GM21717 (cell line): ENCODE measurements around the gene RBP3.

Experiments
- ATAC-seq: cut with Tn5 transposase; IDR thresholded peaks from one replicate; pipeline ENCODE4 v1.9.1; 2021; ENCODE audit warnings: mild to moderate bottlenecking, moderate library complexity; ENCODE audit not compliant: unreplicated experiment

Gene RBP3

DNA sequence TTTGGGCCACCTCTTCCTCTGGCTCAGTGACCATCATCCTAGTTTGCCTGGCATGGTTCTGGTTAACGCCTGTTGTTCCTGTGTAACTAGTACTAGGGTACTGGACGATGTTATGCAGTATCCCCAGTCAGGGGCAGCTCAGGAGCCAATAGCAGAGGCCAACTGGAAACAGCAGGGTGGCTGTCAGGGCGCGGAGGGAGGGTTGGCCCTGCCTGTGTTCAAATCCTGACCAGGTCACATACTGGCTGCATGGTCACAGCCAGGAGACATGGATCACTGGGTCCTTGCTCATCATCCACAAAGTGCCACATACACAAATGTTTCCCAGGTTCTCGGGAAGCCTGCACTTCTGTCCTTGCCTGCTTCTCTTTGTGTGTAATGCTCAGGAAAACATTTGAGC lies 12.3 kb upstream of the RBP3 start:
- ATAC-seq, result no peak

DNA sequence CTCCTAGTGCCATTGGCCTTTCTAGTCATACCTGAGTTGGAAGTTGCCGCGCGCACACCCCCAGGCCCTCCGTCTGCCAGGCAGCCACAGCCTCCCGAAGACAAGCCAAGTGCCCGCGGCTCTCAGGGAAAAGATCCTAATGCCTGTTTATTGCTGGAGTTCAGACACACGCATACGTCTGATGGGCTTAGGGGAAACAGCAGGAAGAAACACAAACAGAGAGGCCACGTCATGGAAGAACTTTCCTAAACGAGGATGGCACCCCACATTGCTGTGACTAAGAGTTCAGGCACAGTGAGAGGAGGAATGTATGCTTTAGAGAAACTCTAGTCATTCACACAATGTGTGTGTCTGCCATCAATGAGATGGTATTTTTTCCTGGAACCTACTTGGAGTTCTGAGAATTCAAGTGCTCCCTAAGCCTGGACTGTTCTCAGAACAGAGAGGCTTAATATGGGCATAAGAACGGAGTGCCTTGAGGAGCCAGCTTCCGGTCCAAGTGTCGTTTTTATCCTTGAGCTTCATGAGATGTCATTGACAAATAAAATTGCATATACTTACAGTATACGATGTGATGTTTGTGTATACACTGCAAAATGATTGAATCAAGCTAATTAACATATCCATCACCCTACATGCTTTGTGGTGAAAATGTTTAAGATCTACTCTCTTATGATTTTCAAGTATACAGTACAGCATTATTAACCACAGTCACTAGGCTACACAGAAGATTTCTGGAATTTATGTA lies 11.6 kb upstream of the RBP3 start:
- ATAC-seq, result no peak

DNA sequence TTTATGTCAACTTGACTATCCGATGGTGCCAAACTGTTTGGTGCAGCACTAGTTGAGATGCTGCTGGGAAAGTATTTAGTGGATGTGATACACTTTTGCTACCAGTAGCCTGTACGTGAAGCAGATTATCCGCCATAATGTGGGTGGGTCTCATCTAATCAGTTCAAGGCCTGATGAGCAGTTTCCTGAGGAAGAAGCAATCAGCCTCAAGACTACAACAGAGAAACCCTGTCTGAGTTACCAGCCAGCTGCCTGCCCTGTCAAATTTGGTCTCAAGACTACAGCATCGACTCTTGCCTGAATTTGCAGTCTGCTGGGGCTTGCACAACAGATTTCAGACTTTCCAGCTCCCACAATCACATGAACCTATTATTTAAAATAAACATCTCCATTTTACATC lies 10.9 kb upstream of the RBP3 start:
- no peak for ATAC-seq

DNA sequence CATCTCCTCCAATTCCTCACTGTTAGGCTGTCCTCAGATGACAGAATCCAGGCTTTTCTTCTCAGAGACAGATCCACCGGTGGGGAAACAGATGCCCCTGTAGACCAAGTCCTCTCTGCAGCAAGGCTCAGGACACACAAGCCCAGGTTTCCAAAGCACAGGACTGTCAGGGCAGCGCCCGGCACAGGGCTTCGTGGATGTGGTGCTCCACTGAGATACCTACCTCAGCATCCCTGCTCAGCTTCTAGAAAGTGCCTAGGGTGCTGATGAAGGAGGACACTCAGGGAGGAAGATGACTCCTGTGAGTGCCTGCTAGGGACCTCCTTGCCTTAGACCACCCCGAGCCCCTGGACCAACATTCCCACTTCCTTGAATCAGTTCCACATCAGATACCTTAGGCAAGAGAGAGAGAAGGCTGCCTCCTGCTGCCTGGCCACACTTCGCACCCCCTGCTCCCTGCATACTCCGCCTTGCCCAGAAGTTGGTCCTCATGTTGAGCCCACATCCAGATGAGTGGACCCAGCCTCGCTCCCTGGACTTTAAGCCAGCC lies 8.9 kb upstream of the RBP3 start:
- no peak for ATAC-seq

DNA sequence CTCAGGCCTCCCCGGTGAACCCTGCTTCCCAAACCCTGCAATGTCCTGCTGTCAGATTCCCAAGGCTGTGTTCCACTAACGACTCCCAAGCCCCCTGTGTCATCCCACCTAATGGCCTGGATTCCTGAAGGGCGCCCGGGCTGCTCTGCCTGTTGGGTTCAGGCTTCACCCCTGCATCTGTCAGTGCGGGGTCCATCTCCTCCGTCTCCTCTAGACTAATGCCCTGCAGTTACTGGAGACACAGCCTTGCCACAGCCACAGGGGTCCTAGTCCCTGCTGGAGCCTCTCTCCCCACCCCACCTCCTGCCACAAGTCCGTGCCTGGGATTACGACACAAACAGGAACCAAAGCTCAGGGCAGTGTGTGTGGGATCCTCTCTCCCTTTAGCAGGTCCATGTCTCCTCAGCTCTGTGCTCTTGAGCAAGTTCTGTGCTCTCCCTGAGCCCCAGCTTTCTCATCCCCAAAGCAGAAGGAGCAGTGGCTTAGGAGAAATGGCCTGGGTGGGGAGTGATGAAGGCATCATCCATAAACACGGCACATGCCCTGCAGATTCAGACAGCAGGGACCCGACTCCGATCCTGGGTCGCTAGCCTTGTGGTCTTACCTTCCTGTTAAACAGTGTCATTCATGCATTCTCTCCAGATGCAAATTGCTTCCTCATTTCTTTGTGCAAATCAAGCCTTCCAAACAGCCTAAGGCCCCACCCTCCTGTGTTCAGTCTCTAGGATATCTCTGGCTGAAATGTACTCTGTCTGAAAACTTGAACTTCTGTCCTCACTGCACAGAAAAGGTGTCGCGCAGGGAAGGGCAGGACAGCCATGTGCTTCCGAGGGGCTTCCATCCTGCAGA lies 8.2 kb upstream of the RBP3 start:
- no peak for ATAC-seq

DNA sequence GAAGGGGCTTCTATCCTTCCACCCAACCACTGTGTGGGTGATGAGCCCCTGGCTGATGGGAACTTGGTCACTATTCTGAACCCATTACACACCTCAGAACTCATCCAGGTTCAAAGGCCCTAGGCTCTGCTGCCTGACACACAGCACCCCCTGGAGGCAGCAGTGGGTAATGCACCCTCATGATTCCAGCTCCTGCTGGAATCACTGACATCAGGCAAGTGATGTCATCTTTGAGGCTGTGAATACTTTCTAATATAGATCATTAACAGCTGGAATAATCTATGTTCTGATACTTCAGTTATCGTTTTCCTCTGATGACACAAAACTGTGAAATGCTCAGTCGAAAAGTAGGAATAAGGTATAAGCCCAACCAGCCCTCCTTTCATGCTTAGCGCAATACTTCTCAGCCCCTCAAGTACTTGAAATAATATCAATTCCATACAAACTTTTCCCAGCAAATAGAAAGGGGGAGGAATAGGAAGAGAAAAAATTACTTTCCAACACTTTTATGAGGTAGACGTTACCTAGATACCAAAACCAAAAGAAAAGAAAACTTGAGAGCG lies 7.5 kb upstream of the RBP3 start:
- ATAC-seq, result no peak

DNA sequence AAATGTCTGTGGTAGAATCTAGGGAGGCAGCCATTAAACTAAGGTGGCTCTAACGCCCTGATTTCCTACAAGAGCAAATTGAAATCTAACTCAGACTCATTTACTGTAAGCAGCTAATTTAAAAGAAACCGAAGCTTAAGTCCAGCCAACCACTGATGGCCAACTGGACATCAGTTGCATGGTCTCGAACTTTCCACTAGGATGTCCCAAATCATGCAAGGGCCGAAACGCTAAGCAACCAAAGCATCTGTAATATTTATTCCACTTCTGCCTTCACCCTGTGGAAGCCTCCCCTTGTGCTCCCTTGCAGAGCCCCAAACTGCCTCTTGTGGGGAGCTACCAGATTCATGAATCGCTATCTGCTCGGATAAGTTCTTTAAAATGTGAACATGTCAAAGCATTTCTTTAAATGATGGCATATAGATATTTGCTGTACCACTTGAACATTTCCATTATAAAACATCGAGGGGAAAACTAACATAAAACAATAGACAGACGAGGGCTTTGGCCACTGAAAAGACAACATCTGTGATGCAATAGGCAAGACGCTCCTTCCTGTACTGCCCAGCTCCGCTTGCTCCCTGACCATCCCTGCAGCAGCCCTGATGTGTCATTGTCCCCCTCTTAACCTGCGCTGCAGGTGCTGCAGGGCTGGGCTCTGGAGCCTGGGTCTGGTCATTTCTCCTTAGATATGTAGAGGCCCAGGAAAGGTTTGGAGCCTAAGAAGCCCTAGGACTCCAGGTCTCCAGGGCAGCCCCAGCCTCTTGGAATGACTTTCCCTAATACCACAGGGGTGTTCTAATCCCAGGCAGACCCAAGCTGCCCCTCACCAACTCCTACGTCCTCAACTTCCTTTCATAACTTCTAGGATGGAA lies 2.9 kb upstream of the RBP3 start:
- no peak for ATAC-seq

DNA sequence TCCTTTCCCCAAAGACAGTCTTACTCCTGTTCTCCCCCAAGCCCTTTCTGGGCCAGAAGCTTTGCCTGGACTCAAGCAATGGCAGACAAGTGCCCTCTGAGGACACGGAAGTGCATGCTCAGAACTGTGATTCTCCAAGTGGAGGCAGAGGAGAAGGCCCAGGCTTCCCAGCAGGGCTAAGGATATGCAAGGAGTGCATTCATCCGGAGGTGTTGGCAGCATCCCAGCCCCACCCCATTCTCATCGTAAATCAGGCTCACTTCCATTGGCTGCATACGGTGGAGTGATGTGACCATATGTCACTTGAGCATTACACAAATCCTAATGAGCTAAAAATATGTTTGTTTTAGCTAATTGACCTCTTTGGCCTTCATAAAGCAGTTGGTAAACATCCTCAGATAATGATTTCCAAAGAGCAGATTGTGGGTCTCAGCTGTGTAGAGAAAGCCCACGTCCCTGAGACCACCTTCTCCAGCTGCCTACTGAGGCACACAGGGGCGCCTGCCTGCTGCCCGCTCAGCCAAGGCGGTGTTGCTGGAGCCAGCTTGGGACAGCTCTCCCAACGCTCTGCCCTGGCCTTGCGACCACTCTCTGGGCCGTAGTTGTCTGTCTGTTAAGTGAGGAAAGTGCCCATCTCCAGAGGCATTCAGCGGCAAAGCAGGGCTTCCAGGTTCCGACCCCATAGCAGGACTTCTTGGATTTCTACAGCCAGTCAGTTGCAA lies 1.4 kb upstream of the RBP3 start:
- no peak for ATAC-seq

DNA sequence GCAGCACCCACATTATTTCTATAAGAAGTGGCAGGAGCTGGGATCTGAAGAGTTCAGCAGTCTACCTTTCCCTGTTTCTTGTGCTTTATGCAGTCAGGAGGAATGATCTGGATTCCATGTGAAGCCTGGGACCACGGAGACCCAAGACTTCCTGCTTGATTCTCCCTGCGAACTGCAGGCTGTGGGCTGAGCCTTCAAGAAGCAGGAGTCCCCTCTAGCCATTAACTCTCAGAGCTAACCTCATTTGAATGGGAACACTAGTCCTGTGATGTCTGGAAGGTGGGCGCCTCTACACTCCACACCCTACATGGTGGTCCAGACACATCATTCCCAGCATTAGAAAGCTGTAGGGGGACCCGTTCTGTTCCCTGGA lies 874 bp upstream of the RBP3 start:
- ATAC-seq, result no peak

DNA sequence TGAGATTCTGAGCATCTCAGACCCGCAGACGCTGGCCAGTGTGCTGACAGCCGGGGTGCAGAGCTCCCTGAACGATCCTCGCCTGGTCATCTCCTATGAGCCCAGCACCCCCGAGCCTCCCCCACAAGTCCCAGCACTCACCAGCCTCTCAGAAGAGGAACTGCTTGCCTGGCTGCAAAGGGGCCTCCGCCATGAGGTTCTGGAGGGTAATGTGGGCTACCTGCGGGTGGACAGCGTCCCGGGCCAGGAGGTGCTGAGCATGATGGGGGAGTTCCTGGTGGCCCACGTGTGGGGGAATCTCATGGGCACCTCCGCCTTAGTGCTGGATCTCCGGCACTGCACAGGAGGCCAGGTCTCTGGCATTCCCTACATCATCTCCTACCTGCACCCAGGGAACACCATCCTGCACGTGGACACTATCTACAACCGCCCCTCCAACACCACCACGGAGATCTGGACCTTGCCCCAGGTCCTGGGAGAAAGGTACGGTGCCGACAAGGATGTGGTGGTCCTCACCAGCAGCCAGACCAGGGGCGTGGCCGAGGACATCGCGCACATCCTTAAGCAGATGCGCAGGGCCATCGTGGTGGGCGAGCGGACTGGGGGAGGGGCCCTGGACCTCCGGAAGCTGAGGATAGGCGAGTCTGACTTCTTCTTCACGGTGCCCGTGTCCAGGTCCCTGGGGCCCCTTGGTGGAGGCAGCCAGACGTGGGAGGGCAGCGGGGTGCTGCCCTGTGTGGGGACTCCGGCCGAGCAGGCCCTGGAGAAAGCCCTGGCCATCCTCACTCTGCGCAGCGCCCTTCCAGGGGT lies 703 bp downstream of the RBP3 start:
- ATAC-seq, result no peak

DNA sequence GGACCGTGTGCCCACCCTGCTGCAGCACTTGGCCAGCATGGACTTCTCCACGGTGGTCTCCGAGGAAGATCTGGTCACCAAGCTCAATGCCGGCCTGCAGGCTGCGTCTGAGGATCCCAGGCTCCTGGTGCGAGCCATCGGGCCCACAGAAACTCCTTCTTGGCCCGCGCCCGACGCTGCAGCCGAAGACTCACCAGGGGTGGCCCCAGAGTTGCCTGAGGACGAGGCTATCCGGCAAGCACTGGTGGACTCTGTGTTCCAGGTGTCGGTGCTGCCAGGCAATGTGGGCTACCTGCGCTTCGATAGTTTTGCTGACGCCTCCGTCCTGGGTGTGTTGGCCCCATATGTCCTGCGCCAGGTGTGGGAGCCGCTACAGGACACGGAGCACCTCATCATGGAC lies 1.4 kb downstream of the RBP3 start:
- ATAC-seq, result no peak

DNA sequence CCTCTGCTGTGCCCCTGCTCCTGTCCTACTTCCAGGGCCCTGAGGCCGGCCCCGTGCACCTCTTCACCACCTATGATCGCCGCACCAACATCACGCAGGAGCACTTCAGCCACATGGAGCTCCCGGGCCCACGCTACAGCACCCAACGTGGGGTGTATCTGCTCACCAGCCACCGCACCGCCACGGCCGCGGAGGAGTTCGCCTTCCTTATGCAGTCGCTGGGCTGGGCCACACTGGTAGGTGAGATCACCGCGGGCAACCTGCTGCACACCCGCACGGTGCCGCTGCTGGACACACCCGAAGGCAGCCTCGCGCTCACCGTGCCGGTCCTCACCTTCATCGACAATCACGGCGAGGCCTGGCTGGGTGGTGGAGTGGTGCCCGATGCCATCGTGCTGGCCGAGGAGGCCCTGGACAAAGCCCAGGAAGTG lies 1.8 kb downstream of the RBP3 start:
- no peak for ATAC-seq

DNA sequence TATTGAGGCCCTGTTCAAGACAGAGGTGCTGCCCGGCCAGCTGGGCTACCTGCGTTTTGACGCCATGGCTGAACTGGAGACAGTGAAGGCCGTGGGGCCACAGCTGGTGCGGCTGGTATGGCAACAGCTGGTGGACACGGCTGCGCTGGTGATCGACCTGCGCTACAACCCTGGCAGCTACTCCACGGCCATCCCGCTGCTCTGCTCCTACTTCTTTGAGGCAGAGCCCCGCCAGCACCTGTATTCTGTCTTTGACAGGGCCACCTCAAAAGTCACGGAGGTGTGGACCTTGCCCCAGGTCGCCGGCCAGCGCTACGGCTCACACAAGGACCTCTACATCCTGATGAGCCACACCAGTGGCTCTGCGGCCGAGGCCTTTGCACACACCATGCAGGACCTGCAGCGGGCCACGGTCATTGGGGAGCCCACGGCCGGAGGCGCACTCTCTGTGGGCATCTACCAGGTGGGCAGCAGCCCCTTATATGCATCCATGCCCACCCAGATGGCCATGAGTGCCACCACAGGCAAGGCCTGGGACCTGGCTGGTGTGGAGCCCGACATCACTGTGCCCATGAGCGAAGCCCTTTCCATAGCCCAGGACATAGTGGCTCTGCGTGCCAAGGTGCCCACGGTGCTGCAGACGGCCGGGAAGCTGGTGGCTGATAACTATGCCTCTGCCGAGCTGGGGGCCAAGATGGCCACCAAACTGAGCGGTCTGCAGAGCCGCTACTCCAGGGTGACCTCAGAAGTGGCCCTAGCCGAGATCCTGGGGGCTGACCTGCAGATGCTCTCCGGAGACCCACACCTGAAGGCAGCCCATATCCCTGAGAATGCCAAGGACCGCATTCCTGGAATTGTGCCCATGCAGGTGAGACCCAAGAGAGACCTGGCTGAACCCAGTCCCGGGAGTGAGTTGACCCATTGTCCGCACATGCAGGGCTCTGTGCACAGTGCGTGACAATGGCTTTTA lies 2.8 kb downstream of the RBP3 start:
- ATAC-seq, result no peak

DNA sequence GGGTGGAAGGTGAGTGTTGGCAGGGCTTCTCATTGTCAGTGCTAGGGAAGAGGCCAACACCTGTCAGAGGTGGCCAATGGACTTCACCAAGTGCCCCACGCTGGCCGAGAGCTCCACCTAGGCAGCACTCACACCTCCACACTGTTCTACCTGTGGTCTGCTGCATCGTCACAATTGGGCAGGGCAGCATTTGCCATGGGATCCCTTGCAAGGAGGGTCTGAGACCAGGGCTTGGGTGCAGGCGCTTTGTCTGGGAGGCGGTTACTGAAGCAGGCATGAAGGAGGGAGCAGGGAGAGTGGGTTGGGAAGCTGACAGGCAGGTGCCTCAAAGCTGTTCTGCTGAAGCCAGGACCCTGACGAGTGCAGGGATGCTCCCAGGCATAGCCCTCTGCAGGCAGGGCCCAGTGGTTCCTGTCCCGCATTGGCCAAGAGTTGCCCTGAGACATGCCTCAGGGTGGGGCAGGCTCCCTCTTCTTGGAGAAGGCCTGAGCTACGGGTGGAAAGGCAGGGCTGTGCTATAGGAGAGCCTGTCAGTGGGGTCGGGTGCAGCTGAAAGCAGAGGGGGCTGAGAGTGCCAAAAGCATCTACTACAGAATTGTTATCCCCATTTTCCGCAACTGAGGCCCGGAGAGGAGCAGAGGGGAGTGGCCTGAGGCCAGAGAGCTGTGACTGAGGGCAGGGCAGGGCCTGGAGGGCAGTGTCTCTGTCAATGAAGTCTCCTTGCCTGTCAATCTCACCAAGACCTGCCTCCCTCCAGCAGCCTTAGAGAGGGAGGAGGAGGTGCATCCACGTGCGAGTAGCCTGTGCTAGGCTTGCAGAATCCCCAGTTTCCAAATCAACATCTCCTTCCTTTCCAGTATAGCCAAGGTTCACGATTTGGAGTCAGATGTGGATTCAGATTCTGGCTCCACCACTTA lies 4.0 kb downstream of the RBP3 start:
- no peak for ATAC-seq

DNA sequence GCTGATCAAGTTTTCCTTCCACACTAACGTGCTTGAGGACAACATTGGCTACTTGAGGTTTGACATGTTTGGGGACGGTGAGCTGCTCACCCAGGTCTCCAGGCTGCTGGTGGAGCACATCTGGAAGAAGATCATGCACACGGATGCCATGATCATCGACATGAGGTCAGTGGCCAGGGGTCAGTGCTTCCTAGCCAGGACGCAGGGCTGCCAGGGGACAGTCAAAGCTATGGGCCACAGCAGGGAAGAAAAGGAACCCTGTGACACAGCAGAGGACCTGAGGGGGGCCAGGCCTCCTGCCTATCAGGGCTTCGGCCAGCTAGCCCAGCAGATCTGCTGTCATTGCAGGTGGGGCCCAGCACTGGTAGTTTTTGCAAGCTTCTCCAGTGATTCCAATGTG lies 5.2 kb downstream of the RBP3 start:
- ATAC-seq, result no peak

DNA sequence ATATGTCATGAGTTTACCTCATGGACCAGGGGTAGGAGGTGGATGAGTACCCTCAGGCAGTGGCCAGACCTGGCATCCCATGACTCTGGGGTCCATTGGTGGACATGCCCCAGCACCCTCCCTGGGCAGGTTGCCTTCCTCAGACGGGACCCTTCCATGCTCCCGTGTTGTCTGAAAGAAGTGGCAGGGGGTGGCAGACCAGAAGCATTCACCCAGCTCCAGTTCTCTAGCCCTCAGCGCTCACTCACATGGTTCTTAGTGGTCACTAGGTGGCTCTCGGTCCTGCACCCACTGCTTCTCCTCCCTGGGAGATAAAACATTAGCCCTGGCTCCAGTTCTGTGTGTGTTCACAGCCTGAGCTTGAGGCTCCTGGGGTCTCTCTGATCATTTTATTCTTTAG lies 6.0 kb downstream of the RBP3 start:
- ATAC-seq, result no peak

DNA sequence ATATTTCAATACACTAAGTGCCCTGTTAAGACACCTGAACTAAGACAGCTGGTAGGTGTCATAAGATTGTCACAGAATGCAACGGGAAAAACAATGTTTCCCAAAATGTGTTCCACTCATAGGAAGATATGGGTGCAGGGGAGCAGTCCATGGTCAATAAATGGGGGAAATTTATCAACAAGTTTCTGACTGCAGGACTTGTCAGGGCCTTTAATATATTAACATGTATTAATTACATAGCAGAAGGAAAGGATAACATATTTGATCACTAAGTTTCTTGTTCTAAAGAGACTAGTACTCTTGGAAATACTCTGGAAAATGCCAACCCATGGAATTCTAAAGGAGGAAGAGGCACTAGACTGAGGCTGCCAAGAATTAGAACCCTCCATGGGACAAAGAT lies 6.7 kb downstream of the RBP3 start:
- ATAC-seq, result no peak
